Measurements from ENCODE around the gene PTPN20.

Gene PTPN20

GRCh38 chr10:47042199-47042473 lies 130.9 kb downstream of the PTPN20 start:
- no peak for DNase-seq
- in situ Hi-C loops (cut with HindIII; ENCODE audit: low pct_ligation_motif_present, low pct_unique_long_range_greater_than_20kb, low sequenced_read_pairs): no loop called here

DNA sequence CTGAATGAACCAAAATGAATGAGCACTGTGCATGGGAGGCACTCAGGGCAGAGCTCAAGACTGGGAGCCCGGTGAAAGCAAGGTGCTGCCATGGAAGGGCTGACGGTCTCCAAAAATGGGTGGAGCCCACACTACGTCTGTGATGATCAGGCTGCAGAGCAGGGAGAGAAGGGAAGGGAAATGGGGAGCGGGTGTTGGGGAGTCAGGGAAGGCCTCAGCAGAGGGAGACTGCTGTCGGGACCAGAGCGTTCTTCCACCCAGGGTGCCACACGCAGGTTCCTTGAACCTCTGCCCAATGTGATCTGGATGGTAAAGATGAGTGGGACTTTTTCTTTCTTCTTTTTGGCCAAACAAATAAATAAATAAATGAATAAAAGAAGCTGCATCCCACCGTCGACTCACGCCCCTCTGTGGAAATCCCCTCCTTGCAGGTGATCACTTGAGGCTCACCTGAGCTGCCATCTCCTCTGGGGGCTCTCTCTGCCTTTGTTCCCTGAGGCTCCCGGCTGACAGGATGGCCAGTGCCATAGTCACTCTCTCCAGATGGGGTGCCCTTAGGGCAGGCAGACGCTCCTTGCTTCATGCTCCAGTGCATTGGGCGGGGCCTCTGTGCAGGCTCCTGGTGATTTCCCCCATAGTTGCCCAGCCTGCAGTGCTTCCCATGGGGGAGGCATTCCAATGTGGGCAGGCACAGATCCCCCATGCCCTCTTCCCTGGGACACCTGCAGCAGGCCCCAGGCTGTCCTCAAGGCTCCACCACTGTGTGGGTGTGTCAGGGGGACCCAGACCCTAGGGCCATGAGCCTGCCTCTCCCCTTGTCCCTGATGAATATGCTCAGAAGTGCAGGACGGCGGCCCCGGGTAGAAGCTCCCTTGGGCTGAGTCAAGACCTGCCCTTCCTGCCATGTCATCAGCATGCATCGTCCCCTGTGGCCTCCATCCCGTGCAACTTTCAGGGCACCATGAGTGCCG lies 131.8 kb downstream of the PTPN20 start:
- in situ Hi-C loops (cut with HindIII; ENCODE audit: low pct_ligation_motif_present, low pct_unique_long_range_greater_than_20kb, low sequenced_read_pairs): no loop called here
- DNase-seq: no peak

GRCh38 chr10:47043928-47044538 lies 132.8 kb downstream of the PTPN20 start:
- in situ Hi-C loops (cut with HindIII; ENCODE audit: low pct_ligation_motif_present, low pct_unique_long_range_greater_than_20kb, low sequenced_read_pairs): no loop called here

GRCh38 chr10:47044741-47045140 lies 133.5 kb downstream of the PTPN20 start:
- no peak for DNase-seq
- in situ Hi-C loops (cut with HindIII; ENCODE audit: low pct_ligation_motif_present, low pct_unique_long_range_greater_than_20kb, low sequenced_read_pairs): no loop called here

More at GRCh38 chr10:47043928-47044538, 132.8 kb downstream of the PTPN20 start:
- no peak for DNase-seq

GRCh38 chr10:47045331-47045861 lies 134.2 kb downstream of the PTPN20 start:
- in situ Hi-C loops (cut with HindIII; ENCODE audit: low pct_ligation_motif_present, low pct_unique_long_range_greater_than_20kb, low sequenced_read_pairs): no loop called here
- no peak for DNase-seq

GRCh38 chr10:47046321-47047126 lies 135.3 kb downstream of the PTPN20 start:
- DNase-seq: no peak
- in situ Hi-C loops (cut with HindIII; ENCODE audit: low pct_ligation_motif_present, low pct_unique_long_range_greater_than_20kb, low sequenced_read_pairs): no loop called here

DNA sequence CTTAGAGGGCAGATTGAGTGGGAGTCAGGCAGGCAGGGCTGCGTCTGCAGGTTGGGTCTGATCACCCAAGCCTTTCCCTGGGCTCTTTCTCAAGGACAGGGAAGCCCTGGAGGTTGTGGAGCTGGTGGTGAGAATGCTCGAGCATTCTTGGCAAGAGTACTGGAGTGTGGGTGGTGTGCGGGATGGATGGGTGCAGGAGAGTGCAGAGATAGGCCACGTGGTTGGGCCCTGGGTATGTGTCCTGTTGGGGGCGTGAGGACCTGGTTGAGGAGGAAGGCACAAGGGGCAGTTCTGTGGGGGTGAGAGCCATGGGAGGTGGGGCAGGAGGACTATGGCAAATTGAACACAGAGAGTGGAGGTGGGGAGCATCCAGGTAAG lies 135.9 kb downstream of the PTPN20 start:
- in situ Hi-C loops (cut with HindIII; ENCODE audit: low pct_ligation_motif_present, low pct_unique_long_range_greater_than_20kb, low sequenced_read_pairs): no loop called here
- no peak for DNase-seq

DNA sequence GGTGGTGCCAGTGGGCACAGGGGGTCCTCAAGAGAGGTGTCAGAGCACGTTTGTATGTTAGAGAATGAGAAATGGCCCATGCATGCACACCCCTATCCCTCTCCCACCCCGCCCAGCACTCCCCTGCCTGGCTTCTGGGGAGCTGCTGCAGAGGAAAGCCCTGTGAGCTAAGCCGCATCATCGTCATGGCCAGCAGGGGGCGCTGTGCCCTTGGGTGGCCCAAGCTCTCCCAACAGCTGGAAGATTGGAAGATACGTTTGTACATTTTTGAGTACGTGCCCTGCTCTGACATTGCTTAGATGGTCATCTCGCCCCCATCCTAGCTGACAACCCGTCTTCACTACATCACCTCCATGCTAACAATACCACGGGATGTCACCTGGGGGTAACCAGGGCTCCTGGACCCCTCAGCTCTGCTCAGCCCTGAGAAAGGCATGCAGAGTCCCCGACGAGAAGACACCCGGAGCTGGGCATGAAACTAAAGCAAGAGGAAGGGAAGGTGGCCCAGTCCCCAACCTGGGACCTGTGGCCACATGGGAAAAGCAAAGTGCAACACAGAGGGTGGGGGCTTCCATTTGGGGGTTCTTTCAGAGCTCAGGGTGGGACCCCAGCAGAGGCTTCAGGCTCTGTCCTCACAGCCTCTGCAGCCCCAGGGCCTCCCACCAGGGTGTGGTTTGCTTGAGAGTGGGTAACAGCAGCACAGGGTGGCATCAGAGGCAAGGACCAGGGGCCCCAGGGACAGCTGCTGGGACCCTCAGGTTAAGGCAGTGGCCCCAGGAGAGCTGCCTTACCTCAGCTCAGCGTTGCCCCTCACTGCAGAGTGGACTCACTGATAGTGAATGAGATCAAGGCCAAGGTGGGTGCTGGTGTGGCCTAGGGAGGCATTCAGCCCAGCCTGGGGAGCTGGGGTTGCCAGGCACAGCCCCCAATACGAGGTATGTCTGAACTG lies 136.6 kb downstream of the PTPN20 start:
- in situ Hi-C loops (cut with HindIII; ENCODE audit: low pct_ligation_motif_present, low pct_unique_long_range_greater_than_20kb, low sequenced_read_pairs): no loop called here
- DNase-seq: peak; percentile 64

GRCh38 chr10:47048526-47048905 lies 137.3 kb downstream of the PTPN20 start:
- no peak for DNase-seq
- in situ Hi-C loops (cut with HindIII; ENCODE audit: low pct_ligation_motif_present, low pct_unique_long_range_greater_than_20kb, low sequenced_read_pairs): no loop called here

DNA sequence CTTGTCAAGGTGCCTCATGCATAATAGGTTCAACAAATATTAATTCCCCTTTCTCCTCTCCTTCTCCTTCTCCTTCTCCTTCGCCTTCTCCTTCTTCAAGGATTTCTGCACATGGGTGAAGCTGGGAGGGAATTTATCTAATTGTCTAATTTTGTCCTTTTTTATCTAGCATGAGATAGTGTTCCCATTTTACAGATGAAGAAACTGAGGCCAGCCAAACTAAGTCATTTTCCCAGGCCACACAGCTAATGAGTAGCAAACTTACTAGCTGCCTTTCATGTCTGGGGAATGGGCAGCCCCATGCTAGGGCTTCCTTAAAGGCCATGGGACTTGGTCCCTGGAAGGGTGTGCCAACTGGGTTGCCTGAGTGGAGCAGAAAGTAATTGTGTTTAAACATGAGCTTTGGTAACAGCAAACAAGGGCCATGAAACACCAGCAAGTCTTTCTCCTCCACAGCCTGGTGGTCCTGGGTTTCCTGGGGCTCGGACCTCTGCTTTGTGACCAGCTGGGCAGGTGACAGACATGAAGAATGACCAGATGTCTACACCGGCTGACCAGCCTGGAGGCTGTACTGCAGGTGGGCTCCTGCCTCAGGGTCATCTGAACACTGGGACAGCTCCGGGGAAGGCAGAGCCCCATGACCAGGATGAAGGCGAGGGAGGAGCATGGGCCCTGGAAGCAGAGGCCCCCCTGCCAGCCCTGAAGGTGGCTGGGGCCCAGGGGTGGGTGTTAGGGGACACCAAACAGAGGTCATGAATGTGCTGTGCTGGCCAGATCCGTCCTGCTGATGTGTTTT lies 138.0 kb downstream of the PTPN20 start:
- no peak for DNase-seq
- in situ Hi-C loops (cut with HindIII; ENCODE audit: low pct_ligation_motif_present, low pct_unique_long_range_greater_than_20kb, low sequenced_read_pairs): no loop called here

GRCh38 chr10:47049906-47050305 lies 138.7 kb downstream of the PTPN20 start:
- in situ Hi-C loops (cut with HindIII; ENCODE audit: low pct_ligation_motif_present, low pct_unique_long_range_greater_than_20kb, low sequenced_read_pairs): no loop called here
- no peak for DNase-seq

- in situ Hi-C loops (cut with HindIII; ENCODE audit: low pct_ligation_motif_present, low pct_unique_long_range_greater_than_20kb, low sequenced_read_pairs): no loop called here
These were observed 139.6 kb downstream of the PTPN20 start for GRCh38 chr10:47050618-47051455.

GRCh38 chr10:47051741-47052238 lies 140.6 kb downstream of the PTPN20 start:
- no peak for DNase-seq

More at GRCh38 chr10:47050618-47051455, 139.6 kb downstream of the PTPN20 start:
- no peak for DNase-seq

More at GRCh38 chr10:47051741-47052238, 140.6 kb downstream of the PTPN20 start:
- in situ Hi-C loops (cut with HindIII; ENCODE audit: low pct_ligation_motif_present, low pct_unique_long_range_greater_than_20kb, low sequenced_read_pairs): no loop called here
